Activated naive CD8-positive, alpha-beta T cell treated with anti-CD3 and anti-CD28 coated beads, Interleukin-2, amount 10 ng/mL, durations not matched to agents 7 days and 5 days (primary cell): ENCODE results near the gene CDKN2B-AS1. TPM values are rescaled to one million over a fixed set of nuclear protein-coding genes. Genes with fewer than 3 reads are reported as not detected.
A peak's percentile ranks its signal among the peaks of the same experiment; 100 is the strongest.

Source experiments
- ATAC-seq: fragments of 150-1000 bp; cut with Tn5 transposase; one replicate; pipeline ENCODE4 v1.10.0; 2021; ENCODE audit warnings: low read depth, moderate library complexity
- POLR2A ChIA-PET: fragments of 350-600 bp; sonication (Branson Sonifier 250); formaldehyde crosslinking; loops from one replicate; lab custom pipeline; 2021; ENCODE audit warnings: antibody characterized with exemption; lab: Charles Lee
- DNase-seq: peaks from one replicate; pipeline ENCODE4 v3.0.0; 2021
- H3K27ac Mint-ChIP-seq: one replicate; pipeline ENCODE4 v1.8.0; 2022; ENCODE audit warnings: mild to moderate bottlenecking, mixed read lengths
- H3K27me3 Mint-ChIP-seq: one replicate; pipeline ENCODE4 v1.8.0; 2022; ENCODE audit warnings: mild to moderate bottlenecking, moderate library complexity, mixed read lengths
- H3K36me3 Mint-ChIP-seq: one replicate; pipeline ENCODE4 v1.8.0; 2021; ENCODE audit warnings: mild to moderate bottlenecking, mixed read lengths
- H3K4me1 Mint-ChIP-seq: one replicate; pipeline ENCODE4 v1.8.0; 2021; ENCODE audit warnings: mixed read lengths
- H3K4me3 Mint-ChIP-seq: one replicate; pipeline ENCODE4 v1.8.0; 2022; ENCODE audit warnings: mild to moderate bottlenecking, moderate library complexity, mixed read lengths
- H3K9me3 Mint-ChIP-seq: one replicate; pipeline ENCODE4 v1.8.0; 2021; ENCODE audit warnings: mixed read lengths
- total RNA-seq, 2 experiments: library from RNA; stranded (reverse); gene quantifications; one replicate each; pipeline ENCODE4 v1.2.3, GENCODE V29; 2021

Gene CDKN2B-AS1
- total RNA-seq, 2 experiments from 2014 or later = 3.7 to 5.1 TPM

DNA sequence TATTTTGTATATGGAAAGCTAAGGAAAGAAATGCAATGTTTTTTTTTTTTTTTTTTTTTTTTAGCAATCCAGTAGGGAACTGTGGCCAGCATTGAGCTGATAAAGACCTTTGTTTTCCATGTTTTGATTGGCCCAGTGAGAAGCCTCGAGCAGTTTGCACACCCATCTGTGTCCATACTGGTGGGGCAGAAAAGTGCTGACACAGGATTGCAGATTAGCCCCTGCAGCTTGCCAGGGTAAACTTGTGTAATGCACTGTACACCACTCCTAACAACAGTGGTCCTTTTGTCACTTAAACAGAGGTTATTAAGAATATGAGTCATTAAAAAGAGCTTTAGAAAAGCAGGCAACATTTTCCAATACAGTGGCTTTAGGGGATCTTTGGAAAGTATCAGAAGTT is 147.3 kb downstream of the CDKN2B-AS1 start:
- DNase-seq (no peak), ATAC-seq (no peak)
- peaks cover 2% of the 10 kb centered on the region for H3K4me1 Mint-ChIP-seq
- POLR2A ChIA-PET = no interaction called here
- peaks cover 1% of the 10 kb centered on the region for H3K36me3 Mint-ChIP-seq
- no peak overlapping the region for H3K27ac Mint-ChIP-seq
- H3K27me3 Mint-ChIP-seq = peaks cover 60% of the 10 kb centered on the region
- no peaks in the 10 kb centered on the region for H3K9me3 Mint-ChIP-seq
- H3K4me3 Mint-ChIP-seq = no peak overlapping the region

DNA sequence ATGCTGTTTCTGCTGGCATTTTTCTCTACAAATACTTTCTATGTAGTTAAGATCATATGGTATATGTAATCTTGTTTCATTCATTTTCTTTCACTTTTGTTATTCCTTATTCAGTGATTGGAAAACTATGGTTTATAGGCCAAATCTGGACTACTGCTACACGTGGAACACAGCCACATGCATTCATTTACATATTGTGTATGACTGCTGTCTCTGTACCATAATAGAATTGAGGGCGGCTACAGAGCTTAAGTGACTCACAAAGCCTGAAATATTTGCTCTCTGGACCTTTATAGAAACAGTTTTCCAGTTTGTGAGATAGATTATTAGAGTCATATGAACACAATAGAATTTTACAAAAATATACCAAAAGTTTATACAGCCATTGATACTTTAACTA is 148.1 kb downstream of the CDKN2B-AS1 start:
- Mint-ChIP-seq H3K36me3 (peaks cover 1% of the 10 kb centered on the region), H3K27ac (no peak overlapping the region), H3K4me3 (no peak overlapping the region), H3K4me1 (peaks cover 7% of the 10 kb centered on the region), H3K9me3 (no peaks in the 10 kb centered on the region), H3K27me3 (peaks cover 58% of the 10 kb centered on the region)
- DNase-seq (no peak), ATAC-seq (no peak)
- POLR2A ChIA-PET = no interaction called here

GRCh38 chr9:22143799-22144625 is 149.4 kb downstream of the CDKN2B-AS1 start:
- H3K36me3 Mint-ChIP-seq = peaks cover 1% of the 10 kb centered on the region
- H3K4me3 Mint-ChIP-seq = no peak overlapping the region
- POLR2A ChIA-PET = no interaction called here
- no peak for DNase-seq
- H3K27ac Mint-ChIP-seq = no peak overlapping the region
- H3K4me1 Mint-ChIP-seq = peaks cover 14% of the 10 kb centered on the region
- peaks cover 53% of the 10 kb centered on the region for H3K27me3 Mint-ChIP-seq
- no peaks in the 10 kb centered on the region for H3K9me3 Mint-ChIP-seq
- no peak for ATAC-seq

DNA sequence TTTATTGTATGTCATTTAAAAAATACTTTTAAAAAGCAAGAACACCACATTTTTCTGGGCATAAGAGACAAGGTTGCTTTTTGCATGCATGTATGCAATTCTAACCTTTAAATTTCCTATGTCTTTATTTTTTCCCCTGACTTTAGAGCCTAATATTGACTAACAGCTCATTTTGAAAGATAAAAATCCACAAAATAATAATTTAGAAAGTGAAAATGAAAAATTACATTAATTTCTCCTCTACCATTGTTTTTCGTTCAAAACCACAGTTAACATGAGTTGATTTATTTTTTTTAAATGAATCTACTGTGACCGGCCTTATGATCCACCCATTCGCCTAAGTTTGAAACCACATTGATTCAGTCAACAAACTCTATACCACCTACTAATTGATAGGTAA is 152.0 kb downstream of the CDKN2B-AS1 start:
- no peak overlapping the region for H3K4me3 Mint-ChIP-seq
- POLR2A ChIA-PET = no interaction called here
- DNase-seq (no peak), ATAC-seq (no peak)
- H3K36me3 Mint-ChIP-seq = no peaks in the 10 kb centered on the region
- H3K4me1 Mint-ChIP-seq = peaks cover 14% of the 10 kb centered on the region
- H3K27me3 Mint-ChIP-seq = peaks cover 37% of the 10 kb centered on the region
- H3K27ac Mint-ChIP-seq = no peak overlapping the region
- no peaks in the 10 kb centered on the region for H3K9me3 Mint-ChIP-seq

- DNase-seq = no peak
- Mint-ChIP-seq H3K27me3 (peaks cover 31% of the 10 kb centered on the region), H3K4me1 (peaks cover 14% of the 10 kb centered on the region), H3K9me3 (no peaks in the 10 kb centered on the region), H3K36me3 (no peaks in the 10 kb centered on the region), H3K27ac (no peak overlapping the region), H3K4me3 (no peak overlapping the region)
- peak; percentile 98 for ATAC-seq
- POLR2A ChIA-PET = no interaction called here
Measured at GRCh38 chr9:22147813-22148527, 153.4 kb downstream of the CDKN2B-AS1 start.

- ATAC-seq = no peak
- H3K4me1 Mint-ChIP-seq = peaks cover 14% of the 10 kb centered on the region
- DNase-seq = no peak
- H3K36me3 Mint-ChIP-seq = no peaks in the 10 kb centered on the region
- H3K9me3 Mint-ChIP-seq = no peaks in the 10 kb centered on the region
- no peak overlapping the region for H3K4me3 Mint-ChIP-seq
- no peak overlapping the region for H3K27ac Mint-ChIP-seq
- H3K27me3 Mint-ChIP-seq = peaks cover 29% of the 10 kb centered on the region
- POLR2A ChIA-PET = no interaction called here
Measured at GRCh38 chr9:22148528-22148875, 153.9 kb downstream of the CDKN2B-AS1 start.

GRCh38 chr9:22148876-22149637 is 154.5 kb downstream of the CDKN2B-AS1 start:
- Mint-ChIP-seq H3K36me3 (no peaks in the 10 kb centered on the region), H3K9me3 (no peaks in the 10 kb centered on the region), H3K4me3 (no peak overlapping the region), H3K27me3 (peaks cover 24% of the 10 kb centered on the region), H3K4me1 (peaks cover 14% of the 10 kb centered on the region), H3K27ac (no peak overlapping the region)
- no peak for DNase-seq
- no peak for ATAC-seq
- POLR2A ChIA-PET = no interaction called here

DNA sequence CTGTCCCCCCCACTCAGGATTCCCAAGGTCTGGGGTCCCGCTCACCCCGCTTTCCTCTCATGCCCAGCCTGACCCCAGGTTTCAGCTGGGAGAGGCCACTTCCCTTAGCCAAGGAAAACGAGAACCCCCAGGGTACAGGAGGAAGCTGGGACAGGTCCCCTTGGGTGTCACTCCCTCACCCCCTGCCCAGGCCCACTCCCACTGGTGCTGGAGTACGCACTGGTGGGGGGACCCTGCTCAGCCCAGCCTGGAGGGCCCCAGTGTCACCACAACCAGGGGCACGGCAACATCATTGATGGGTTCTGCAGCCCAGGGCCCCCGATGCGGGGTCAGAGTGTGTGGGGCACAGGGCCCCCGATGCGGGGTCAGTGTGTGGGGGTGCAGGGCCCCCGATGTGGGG is 159.5 kb downstream of the CDKN2B-AS1 start:
- POLR2A ChIA-PET = no interaction called here
- no peak for DNase-seq
- H3K27me3 Mint-ChIP-seq = peaks cover 27% of the 10 kb centered on the region
- H3K4me1 Mint-ChIP-seq = no peaks in the 10 kb centered on the region
- H3K4me3 Mint-ChIP-seq = no peak overlapping the region
- H3K27ac Mint-ChIP-seq = no peak overlapping the region
- no peaks in the 10 kb centered on the region for H3K36me3 Mint-ChIP-seq
- no peaks in the 10 kb centered on the region for H3K9me3 Mint-ChIP-seq
- ATAC-seq = no peak

- no peaks in the 10 kb centered on the region for H3K4me1 Mint-ChIP-seq
- H3K27ac Mint-ChIP-seq = no peak overlapping the region
- ATAC-seq (no peak), DNase-seq (no peak)
- peaks cover 38% of the 10 kb centered on the region for H3K27me3 Mint-ChIP-seq
- H3K4me3 Mint-ChIP-seq = no peak overlapping the region
- no peaks in the 10 kb centered on the region for H3K9me3 Mint-ChIP-seq
- no peaks in the 10 kb centered on the region for H3K36me3 Mint-ChIP-seq
- POLR2A ChIA-PET = no interaction called here
Measured at GRCh38 chr9:22156586-22156985, 162.0 kb downstream of the CDKN2B-AS1 start.

DNA sequence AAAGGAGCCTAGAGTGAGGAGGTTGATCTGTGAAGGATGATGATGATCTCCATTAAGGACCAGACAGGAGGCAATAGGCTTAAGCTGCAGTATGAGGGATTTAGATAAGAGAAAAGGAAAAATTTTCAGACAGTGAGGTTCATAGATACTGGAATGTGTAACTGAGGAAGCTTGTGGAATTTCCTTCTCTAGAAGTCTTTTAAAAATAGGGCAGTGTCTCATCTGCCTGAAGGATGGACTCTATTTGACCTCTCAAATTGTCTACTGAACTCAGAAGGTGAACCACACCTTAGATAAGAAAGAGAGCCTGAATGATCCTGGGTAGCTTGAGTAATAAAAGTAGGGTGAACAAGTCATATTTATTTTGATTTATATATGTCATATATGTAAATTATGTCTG is 162.7 kb downstream of the CDKN2B-AS1 start:
- no peaks in the 10 kb centered on the region for H3K36me3 Mint-ChIP-seq
- H3K9me3 Mint-ChIP-seq = no peaks in the 10 kb centered on the region
- ATAC-seq (no peak), DNase-seq (no peak)
- H3K27me3 Mint-ChIP-seq = peaks cover 42% of the 10 kb centered on the region
- POLR2A ChIA-PET = no interaction called here
- H3K4me1 Mint-ChIP-seq = no peaks in the 10 kb centered on the region
- no peak overlapping the region for H3K27ac Mint-ChIP-seq
- no peak overlapping the region for H3K4me3 Mint-ChIP-seq

DNA sequence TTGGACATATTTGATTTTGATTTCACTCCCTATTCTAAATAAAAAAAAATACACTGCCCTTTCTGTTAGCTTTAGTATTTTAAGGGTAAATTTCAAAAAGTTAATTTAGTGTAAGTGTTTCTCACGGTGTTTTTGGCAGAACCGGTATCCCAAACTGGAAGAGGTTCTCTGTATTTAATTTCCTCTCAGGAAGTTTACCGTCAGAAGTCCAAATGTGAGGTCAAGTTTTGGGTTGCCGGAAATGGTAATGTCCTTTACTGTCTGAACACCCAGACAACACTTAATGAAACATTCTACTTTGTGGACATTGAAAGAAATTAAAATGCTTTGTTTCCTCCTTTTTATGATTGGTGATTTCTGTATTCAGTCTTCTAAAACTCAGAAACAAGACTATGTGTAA is 163.2 kb downstream of the CDKN2B-AS1 start:
- H3K36me3 Mint-ChIP-seq = no peaks in the 10 kb centered on the region
- H3K4me3 Mint-ChIP-seq = no peak overlapping the region
- no peaks in the 10 kb centered on the region for H3K9me3 Mint-ChIP-seq
- ATAC-seq (no peak), DNase-seq (no peak)
- no peaks in the 10 kb centered on the region for H3K4me1 Mint-ChIP-seq
- POLR2A ChIA-PET = no interaction called here
- peaks cover 43% of the 10 kb centered on the region for H3K27me3 Mint-ChIP-seq
- no peak overlapping the region for H3K27ac Mint-ChIP-seq

DNA sequence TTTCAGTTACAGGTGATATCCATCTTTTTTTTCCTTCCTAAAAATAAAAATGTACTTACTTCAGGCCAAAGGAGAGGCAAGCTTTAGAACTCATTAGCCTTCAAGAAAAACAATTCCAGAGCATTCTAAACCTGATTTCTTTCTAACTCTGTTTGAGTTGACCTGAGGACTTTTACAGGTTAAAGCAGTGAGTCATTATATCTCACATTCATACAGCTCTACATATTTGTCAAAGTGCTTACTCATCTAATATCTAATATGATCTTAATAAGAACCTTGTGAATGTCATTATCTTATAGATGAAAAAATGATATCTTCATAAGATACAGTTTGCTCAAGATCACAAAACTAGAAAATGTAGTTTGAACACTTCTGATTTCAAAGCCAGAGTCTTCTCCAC is 163.7 kb downstream of the CDKN2B-AS1 start:
- POLR2A ChIA-PET = no interaction called here
- Mint-ChIP-seq H3K9me3 (no peaks in the 10 kb centered on the region), H3K4me3 (no peak overlapping the region), H3K27me3 (peaks cover 44% of the 10 kb centered on the region), H3K27ac (no peak overlapping the region), H3K36me3 (no peaks in the 10 kb centered on the region), H3K4me1 (no peaks in the 10 kb centered on the region)
- DNase-seq (no peak), ATAC-seq (no peak)

DNA sequence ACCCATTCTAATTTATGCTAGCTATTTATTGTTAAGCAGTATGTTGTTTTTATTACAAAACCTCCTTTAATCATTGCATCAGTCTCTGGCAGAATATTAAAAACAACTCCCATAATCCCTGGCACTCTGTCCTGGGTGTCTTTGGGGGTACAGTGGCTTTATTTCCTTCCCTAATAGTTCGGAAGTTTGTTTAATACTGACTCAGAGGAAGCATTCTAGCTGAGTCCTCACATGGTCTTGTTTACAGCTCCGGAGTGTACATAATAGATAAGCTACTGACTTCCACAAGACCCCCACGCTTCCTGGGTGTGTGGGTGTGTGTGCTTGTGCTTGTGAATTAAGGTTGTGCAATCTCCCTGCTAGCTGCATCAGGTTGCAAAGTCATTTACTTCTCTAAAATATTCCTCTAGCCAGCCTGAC is 164.3 kb downstream of the CDKN2B-AS1 start:
- POLR2A ChIA-PET = no interaction called here
- DNase-seq = no peak
- no peak overlapping the region for H3K27ac Mint-ChIP-seq
- H3K4me3 Mint-ChIP-seq = no peak overlapping the region
- H3K36me3 Mint-ChIP-seq = no peaks in the 10 kb centered on the region
- H3K27me3 Mint-ChIP-seq = peaks cover 48% of the 10 kb centered on the region
- no peaks in the 10 kb centered on the region for H3K9me3 Mint-ChIP-seq
- no peaks in the 10 kb centered on the region for H3K4me1 Mint-ChIP-seq
- ATAC-seq = no peak
